Measurements from ENCODE around the gene ZNF14.

- TF ChIP-seq CTCF (IDR thresholded peaks at IDR 0.05) (no peak), POLR2A (IDR thresholded peaks at IDR 0.05) (no peak), POLR2AphosphoS5 (IDR thresholded peaks at IDR 0.05) (no peak)
Observed at GRCh38 chr19:19748249-19748938, 15.5 kb upstream of the ZNF14 start.

Data from breast epithelium (tissue), 3 donors.